HG03025 (cell line): ENCODE results near the gene GPR34.
"Not testable (repeated sequence)": the region's sequence is repeated elsewhere in the genome, so short reads cannot be mapped to it uniquely, and the experiment has no call there.

Experiments used
- ATAC-seq: cut with Tn5 transposase; IDR thresholded peaks from one replicate; pipeline ENCODE4 v1.9.1; 2021; ENCODE audit warnings: mild to moderate bottlenecking, moderate library complexity; ENCODE audit not compliant: unreplicated experiment, low FRiP score

The GPR34 gene

GRCh38 chrX:41692162-41692749 is 3.5 kb downstream of the GPR34 start:
- ATAC-seq: no peak

GRCh38 chrX:41693024-41693423 is 4.3 kb downstream of the GPR34 start:
- ATAC-seq: no peak

GRCh38 chrX:41695426-41695825 is 6.7 kb downstream of the GPR34 start:
- no peak for ATAC-seq

DNA sequence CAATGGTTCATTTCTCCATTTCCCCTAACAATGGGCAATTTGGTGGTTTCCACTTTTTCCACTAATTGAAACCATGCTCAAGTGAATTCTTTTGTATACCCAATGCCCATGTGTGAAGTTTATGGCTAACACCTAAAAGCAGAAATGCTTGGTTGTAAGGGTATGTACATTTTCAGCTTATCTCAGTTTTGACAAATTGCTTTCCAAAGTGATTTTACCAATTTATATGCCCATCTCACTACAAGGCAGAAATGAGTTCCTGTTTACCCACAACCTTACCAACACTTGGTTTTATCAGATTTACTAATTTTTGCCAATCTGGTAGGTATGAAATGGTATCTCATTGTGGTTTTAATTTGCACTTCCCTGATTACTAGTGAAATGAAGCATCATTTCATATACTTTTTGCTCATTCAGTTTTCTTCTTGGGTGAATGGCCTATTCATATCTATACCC is 14.8 kb downstream of the GPR34 start:
- no peak for ATAC-seq

- ATAC-seq: no peak
Observed at GRCh38 chrX:41705042-41705441, 16.3 kb downstream of the GPR34 start.

GRCh38 chrX:41705680-41706374 is 17.1 kb downstream of the GPR34 start:
- peak; percentile 91 for ATAC-seq

DNA sequence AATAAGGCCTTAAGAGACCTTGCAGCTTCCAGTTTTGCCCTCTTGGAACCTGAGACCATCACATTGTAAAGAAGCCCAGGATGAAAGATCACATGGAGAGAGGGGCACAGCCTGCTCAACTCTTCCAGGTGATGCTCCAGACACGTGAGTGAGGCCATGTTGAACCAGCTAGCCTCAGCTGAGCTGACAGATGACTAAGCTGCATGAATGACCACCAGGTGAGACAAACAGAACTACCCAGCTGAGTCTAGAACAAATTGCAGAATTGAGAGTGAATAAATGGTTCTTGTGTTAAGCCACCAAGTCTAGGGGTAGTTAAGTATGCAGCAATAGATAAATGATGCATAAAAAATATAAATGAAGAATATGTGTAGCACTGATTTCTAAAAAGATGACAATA is 18.4 kb downstream of the GPR34 start:
- no peak for ATAC-seq

DNA sequence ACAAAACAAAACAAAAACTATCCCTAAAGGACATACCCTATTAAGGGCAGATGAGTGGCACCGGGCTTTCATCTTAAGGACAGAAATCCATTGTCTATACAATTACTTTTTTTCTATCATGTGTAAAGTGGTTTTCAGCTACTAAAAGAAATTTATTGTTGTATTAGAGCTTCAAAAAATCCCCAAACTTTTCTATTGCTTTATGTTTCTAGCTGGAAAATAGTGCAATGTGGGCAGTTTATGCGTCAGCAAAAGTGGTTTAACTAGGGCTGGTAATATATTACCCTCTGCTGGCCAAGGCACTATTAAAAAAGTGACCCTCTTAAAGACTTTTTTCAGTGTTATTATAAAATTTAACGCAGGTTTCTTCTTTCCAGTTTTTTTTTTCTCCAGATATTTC is 19.7 kb downstream of the GPR34 start:
- no peak for ATAC-seq

GRCh38 chrX:41711021-41711667 is 22.4 kb downstream of the GPR34 start:
- no peak for ATAC-seq

- no peak for ATAC-seq
Observed at GRCh38 chrX:41716222-41716621, 27.4 kb downstream of the GPR34 start.

GRCh38 chrX:41716767-41717473 is 28.1 kb downstream of the GPR34 start:
- ATAC-seq: no peak

- ATAC-seq: no peak
Observed at GRCh38 chrX:41718481-41719235, 29.9 kb downstream of the GPR34 start.

DNA sequence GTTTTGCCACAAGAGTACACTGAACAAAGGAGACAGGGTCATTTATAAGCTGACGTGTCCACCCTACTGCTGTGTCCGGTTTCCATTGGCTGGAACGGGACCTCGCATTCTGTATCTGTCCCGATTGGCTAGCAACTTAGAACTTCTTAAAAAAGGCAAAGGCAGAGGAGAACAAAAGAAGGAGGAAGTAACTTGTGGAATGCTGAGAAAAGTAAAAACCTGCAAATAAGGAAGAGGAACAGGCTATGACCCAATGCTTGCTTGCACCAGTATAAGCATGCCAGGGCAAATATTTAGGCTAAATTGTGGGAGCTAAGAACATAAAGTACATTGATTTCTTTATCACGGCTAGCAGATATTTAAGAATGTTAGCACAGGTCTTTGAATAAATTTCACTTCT is 30.8 kb downstream of the GPR34 start:
- not testable (repeated sequence) for ATAC-seq

DNA sequence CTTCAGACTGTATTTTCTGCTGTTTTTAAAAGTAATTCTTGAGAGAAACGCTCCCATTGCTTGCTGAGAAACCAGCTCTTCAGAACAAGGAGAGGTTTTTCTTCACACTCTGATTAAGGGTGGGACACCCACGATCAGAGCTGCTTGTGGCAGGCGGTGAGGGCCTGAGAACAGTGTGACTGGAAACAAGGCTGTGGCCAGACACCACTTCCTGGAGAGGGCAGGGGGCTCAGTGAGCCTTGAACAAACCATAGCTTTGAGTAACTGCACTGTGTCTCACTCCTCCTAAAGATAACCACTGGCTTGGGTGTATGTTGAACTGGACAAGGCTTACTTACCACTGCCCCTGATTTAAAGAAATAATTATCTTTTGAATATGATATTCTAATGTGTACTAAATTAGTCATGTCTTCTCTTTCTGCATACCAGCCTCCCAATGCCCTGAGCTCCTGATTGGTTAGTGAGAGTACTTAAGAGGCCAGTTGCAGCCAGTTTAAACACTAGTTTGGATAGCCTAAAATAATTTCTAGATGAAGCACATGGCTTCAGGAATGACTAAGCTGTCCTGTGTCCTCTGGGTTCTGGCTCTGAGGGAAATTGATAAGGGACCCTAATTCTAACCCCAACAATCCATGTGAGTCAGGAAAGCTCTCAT is 31.5 kb downstream of the GPR34 start:
- peak; percentile 59 for ATAC-seq

GRCh38 chrX:41721590-41721989 is 32.8 kb downstream of the GPR34 start:
- ATAC-seq: no peak

DNA sequence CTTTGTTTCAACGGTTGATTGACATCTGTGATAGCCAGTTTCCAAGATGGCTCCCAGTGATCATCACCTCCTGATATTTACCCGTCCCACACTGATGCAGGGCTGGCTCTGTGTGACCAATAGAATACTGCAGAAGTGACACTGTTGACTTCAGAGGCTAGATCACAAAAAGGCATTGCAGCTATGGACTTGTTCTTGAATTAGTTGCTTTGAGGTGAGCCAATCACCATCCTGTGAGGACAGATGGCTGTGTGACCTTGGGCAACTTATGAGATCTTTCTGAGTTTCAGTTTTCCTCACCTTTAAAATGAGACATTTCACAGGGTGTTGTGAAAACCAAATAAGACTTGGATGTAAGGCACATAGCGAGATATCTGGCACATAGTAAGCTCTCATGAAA is 33.4 kb downstream of the GPR34 start:
- no peak for ATAC-seq

GRCh38 chrX:41722816-41723618 is 34.2 kb downstream of the GPR34 start:
- no peak for ATAC-seq

DNA sequence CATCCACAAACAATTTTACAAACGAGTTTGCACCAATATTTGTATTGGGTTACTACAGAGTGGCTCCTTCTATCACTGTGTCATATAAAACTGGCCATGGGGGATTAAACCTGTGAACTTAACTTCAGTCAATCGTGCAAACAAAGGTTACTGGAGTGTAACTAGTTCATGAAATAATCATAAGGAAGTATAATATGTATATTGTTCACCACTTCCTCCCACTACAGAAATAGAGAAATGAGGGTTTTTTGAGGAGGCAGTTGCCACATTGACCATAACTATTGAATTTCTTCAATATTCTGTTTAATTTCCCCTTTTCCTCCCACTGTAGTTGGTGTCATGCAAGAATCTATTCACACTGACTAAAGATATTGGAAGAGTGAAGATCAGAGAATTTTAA is 35.1 kb downstream of the GPR34 start, which contains the start of gene GPR82:
GPR82 (plus strand) TSS at position 356 of the 400 bp plus-strand sequence. CDS start 2,846 bp downstream, outside the sequence.
- no peak for ATAC-seq

GRCh38 chrX:41728125-41728524 is 39.4 kb downstream of the GPR34 start:
- no peak for ATAC-seq
